ENCODE results near the gene ZNF804A.

Gene ZNF804A

GRCh38 chr2:184956856-184957255, 358.5 kb downstream of the ZNF804A start:
- H3K27ac ChIP-seq: no peak overlapping the region
- no peak for TF ChIP-seq CTCF (IDR thresholded peaks at IDR 0.05)
- no peaks in the 10 kb centered on the region for H3K9me3 ChIP-seq
- no peaks in the 10 kb centered on the region for H3K27me3 ChIP-seq
- H3K4me3 ChIP-seq: no peak overlapping the region
- no peaks in the 10 kb centered on the region for H3K36me3 ChIP-seq
- DNase-seq: no peak
- H3K4me1 ChIP-seq: no peaks in the 10 kb centered on the region
- intact Hi-C loops (cut with DNase I; ENCODE audit: low total_unique reads): no loop called here

- H3K36me3 ChIP-seq: no peaks in the 10 kb centered on the region
- intact Hi-C loops (cut with DNase I; ENCODE audit: low total_unique reads): no loop called here
Measured at GRCh38 chr2:184971546-184972068, 373.3 kb downstream of the ZNF804A start.

More at GRCh38 chr2:184971546-184972068, 373.3 kb downstream of the ZNF804A start:
- H3K4me1 ChIP-seq: no peaks in the 10 kb centered on the region
- no peak for DNase-seq
- H3K27ac ChIP-seq: no peak overlapping the region
- H3K4me3 ChIP-seq: no peak overlapping the region
- no peaks in the 10 kb centered on the region for H3K27me3 ChIP-seq
- H3K9me3 ChIP-seq: no peaks in the 10 kb centered on the region
- no peak for TF ChIP-seq CTCF (IDR thresholded peaks at IDR 0.05)

All from tibial artery (tissue), 4 donors.